Gastrocnemius medialis (tissue), 4 donors: Measurements from ENCODE around the gene KRT82.

Source experiments
- CTCF ChIP-seq, 5 experiments: fragments of 450-650 bp in 3 of 5; fragments of 200-600 bp in 2 of 5; sonication (generic) in 2 of 5; IDR thresholded peaks in 4 of 5; conservative IDR thresholded peaks in 1 of 5; 1 replicate in 4 of 5; 2 replicates in 1 of 5; pipeline ENCODE4 v1.5.1; 2016 to 2019; ENCODE audit warnings: antibody characterized with exemption in 5 of 5, mild to moderate bottlenecking in 3 of 5, moderate library complexity in 3 of 5
- POLR2A ChIP-seq, 2 donors: fragments of 450-650 bp; IDR thresholded peaks; one replicate each; pipeline ENCODE4 v1.6.1; 2017; ENCODE audit warnings: antibody characterized with exemption in 2 of 2, mild to moderate bottlenecking in 2 of 2, moderate library complexity in 2 of 2

- no peak for TF ChIP-seq CTCF (IDR thresholded peaks at IDR 0.05 in 4 of 5, conservative IDR thresholded peaks at IDR 0.05 in 1 of 5)
- TF ChIP-seq POLR2A (IDR thresholded peaks at IDR 0.05), result no peak
These were observed 10.7 kb upstream of the KRT82 start for GRCh38 chr12:52416795-52417194.
